HG03108 (cell line): ENCODE measurements around the gene LYRM1.
"Not testable (repeated sequence)": the region's sequence is repeated elsewhere in the genome, so short reads cannot be mapped to it uniquely, and the experiment has no call there.

ENCODE experiments used
- ATAC-seq: cut with Tn5 transposase; IDR thresholded peaks from one replicate; pipeline ENCODE4 v1.9.1; 2021; ENCODE audit warnings: moderate library complexity; ENCODE audit not compliant: unreplicated experiment

Gene LYRM1

GRCh38 chr16:20931066-20931600, 30.6 kb downstream of the LYRM1 start:
- no peak for ATAC-seq

- no peak for ATAC-seq
These were observed 33.0 kb downstream of the LYRM1 start for GRCh38 chr16:20933589-20933988.

- ATAC-seq, result no peak
These were observed 37.2 kb downstream of the LYRM1 start for GRCh38 chr16:20937736-20938135.

- ATAC-seq, result no peak
These were observed 37.9 kb downstream of the LYRM1 start for GRCh38 chr16:20938426-20938825.

GRCh38 chr16:20939611-20940010, 39.0 kb downstream of the LYRM1 start:
- ATAC-seq, result no peak

- no peak for ATAC-seq
These were observed 40.5 kb downstream of the LYRM1 start for GRCh38 chr16:20940871-20941635.

GRCh38 chr16:20941636-20941926, 41.0 kb downstream of the LYRM1 start:
- no peak for ATAC-seq

- ATAC-seq, result no peak
These were observed 41.7 kb downstream of the LYRM1 start for GRCh38 chr16:20942256-20942655.

- ATAC-seq, result no peak
These were observed 44.4 kb downstream of the LYRM1 start for GRCh38 chr16:20944861-20945574.

GRCh38 chr16:20945575-20945875, 45.0 kb downstream of the LYRM1 start:
- ATAC-seq, result not testable (repeated sequence)

GRCh38 chr16:20946015-20946629, 45.6 kb downstream of the LYRM1 start:
- no peak for ATAC-seq

GRCh38 chr16:20948444-20948843, 47.9 kb downstream of the LYRM1 start:
- no peak for ATAC-seq

GRCh38 chr16:20949660-20950059, 49.1 kb downstream of the LYRM1 start:
- no peak for ATAC-seq

GRCh38 chr16:20950294-20950693, 49.7 kb downstream of the LYRM1 start:
- ATAC-seq, result no peak

- ATAC-seq, result no peak
These were observed 51.8 kb downstream of the LYRM1 start for GRCh38 chr16:20952139-20952920.

- ATAC-seq, result no peak
These were observed 54.0 kb downstream of the LYRM1 start for GRCh38 chr16:20954574-20954973.

GRCh38 chr16:20956319-20956718, 55.7 kb downstream of the LYRM1 start:
- no peak for ATAC-seq

- no peak for ATAC-seq
These were observed 56.6 kb downstream of the LYRM1 start for GRCh38 chr16:20957153-20957552.

- ATAC-seq, result no peak
These were observed 60.3 kb downstream of the LYRM1 start for GRCh38 chr16:20960899-20961298.

- no peak for ATAC-seq
These were observed 68.2 kb downstream of the LYRM1 start for GRCh38 chr16:20968765-20969164.

GRCh38 chr16:20969386-20969785, 68.8 kb downstream of the LYRM1 start:
- no peak for ATAC-seq
